ENCODE data around the gene GLRA3. TPM values are rescaled to one million over a fixed set of nuclear protein-coding genes. Genes with fewer than 3 reads are reported as not detected.

GLRA3 gene
- polyA plus RNA-seq, 3 donors: not detected

- H3K4me1 ChIP-seq (ENCODE audit: control insufficient read depth in 1 of 2, insufficient read depth in 2 of 2, low read length in 2 of 2): no peaks in the 10 kb centered on the region
- no peaks in the 10 kb centered on the region for H3K27me3 ChIP-seq (ENCODE audit: control insufficient read depth in 2 of 2, insufficient read depth in 2 of 2, low read length in 2 of 2)
- H3K4me1 Mint-ChIP-seq: no peaks in the 10 kb centered on the region
- no peak overlapping the region for H3K4me3 Mint-ChIP-seq
- WGBS (ENCODE audit: insufficient coverage): no CpG with 5 or more reads among the region's 1 CpG
- H3K36me3 ChIP-seq (replicated peaks in 1 of 2; ENCODE audit: control insufficient read depth in 1 of 2, insufficient read depth in 2 of 2, low read length in 2 of 2): no peaks in the 10 kb centered on the region
- TF ChIP-seq CTCF (IDR thresholded peaks at IDR 0.05): no peak
- no peaks in the 10 kb centered on the region for H3K79me2 ChIP-seq (ENCODE audit: insufficient read depth, low read length)
- peaks cover 0 to 1% (median 0%) of the 10 kb centered on the region in 3 donors for H3K27me3 Mint-ChIP-seq (ENCODE audit: low read depth in 3 of 3)
- H3K4me2 ChIP-seq (replicated peaks; ENCODE audit: extremely low read depth, low read length, poor library complexity, severe bottlenecking): no peak overlapping the region
- H3K9ac ChIP-seq (ENCODE audit: insufficient read depth, low read length, poor library complexity, severe bottlenecking): no peak overlapping the region
- H4K20me1 ChIP-seq (ENCODE audit: insufficient read depth, low read length): no peaks in the 10 kb centered on the region
- H3K9me3 Mint-ChIP-seq: peaks cover 1 to 4% (median 2%) of the 10 kb centered on the region in 7 donors
- no peaks in the 10 kb centered on the region for H3K9me3 ChIP-seq (replicated peaks in 1 of 2; ENCODE audit: control insufficient read depth in 1 of 2, insufficient read depth in 1 of 2, low read length in 2 of 2)
- intact Hi-C loops (cut with micrococcal nuclease): no loop called here
- no peak overlapping the region for H3K4me3 ChIP-seq (replicated peaks in 1 of 3; ENCODE audit: low read depth in 2 of 3, low read length in 3 of 3)
- H3K36me3 Mint-ChIP-seq: no peaks in the 10 kb centered on the region
- no peak overlapping the region for H3K27ac ChIP-seq (ENCODE audit: low read depth in 1 of 2, low read length in 2 of 2)
- no peak overlapping the region for H2AFZ ChIP-seq (ENCODE audit: insufficient read depth, low read depth, low read length, poor library complexity, severe bottlenecking)
- H3K27ac Mint-ChIP-seq: peak overlapping the region in 1 of 7 donors; percentile 6
- DNase-seq: no peak
These were observed 53.7 kb downstream of the GLRA3 start for GRCh38 chr4:174775366-174775765.

GRCh38 chr4:174764105-174764729 is 64.8 kb downstream of the GLRA3 start:
- Mint-ChIP-seq H3K27me3 (ENCODE audit: low read depth in 3 of 3) (no peaks in the 10 kb centered on the region), H3K36me3 (no peaks in the 10 kb centered on the region), H3K9me3 (no peaks in the 10 kb centered on the region), H3K27ac (no peak overlapping the region), H3K4me1 (no peaks in the 10 kb centered on the region), H3K4me3 (no peak overlapping the region)
- H3K4me3 ChIP-seq (replicated peaks in 1 of 3; ENCODE audit: low read depth in 2 of 3, low read length in 3 of 3): no peak overlapping the region
- H3K9ac ChIP-seq (ENCODE audit: insufficient read depth, low read length, poor library complexity, severe bottlenecking): no peak overlapping the region
- no peak overlapping the region for H2AFZ ChIP-seq (ENCODE audit: insufficient read depth, low read depth, low read length, poor library complexity, severe bottlenecking)
- H3K27ac ChIP-seq (ENCODE audit: low read depth in 1 of 2, low read length in 2 of 2): no peak overlapping the region
- intact Hi-C loops (cut with micrococcal nuclease): no loop called here
- H3K4me1 ChIP-seq (ENCODE audit: control insufficient read depth in 1 of 2, insufficient read depth in 2 of 2, low read length in 2 of 2): no peaks in the 10 kb centered on the region
- no peaks in the 10 kb centered on the region for H3K79me2 ChIP-seq (ENCODE audit: insufficient read depth, low read length)
- no peaks in the 10 kb centered on the region for H3K9me3 ChIP-seq (replicated peaks in 1 of 2; ENCODE audit: control insufficient read depth in 1 of 2, insufficient read depth in 1 of 2, low read length in 2 of 2)
- no CpG with 5 or more reads among the region's 7 CpGs for WGBS (ENCODE audit: insufficient coverage)
- no peaks in the 10 kb centered on the region for H3K27me3 ChIP-seq (ENCODE audit: control insufficient read depth in 2 of 2, insufficient read depth in 2 of 2, low read length in 2 of 2)
- no peaks in the 10 kb centered on the region for H4K20me1 ChIP-seq (ENCODE audit: insufficient read depth, low read length)
- no peaks in the 10 kb centered on the region for H3K36me3 ChIP-seq (replicated peaks in 1 of 2; ENCODE audit: control insufficient read depth in 1 of 2, insufficient read depth in 2 of 2, low read length in 2 of 2)
- H3K4me2 ChIP-seq (replicated peaks; ENCODE audit: extremely low read depth, low read length, poor library complexity, severe bottlenecking): no peak overlapping the region
- no peak for DNase-seq
- peak; percentile 38 for TF ChIP-seq CTCF (IDR thresholded peaks at IDR 0.05)

Measured in CD14-positive monocyte (primary cell).